Activated naive CD4-positive, alpha-beta T cell (primary cell): Measurements from ENCODE around the gene SPINK14.

Experiments
- DNase-seq, 4 experiments: peaks; one replicate each; lab custom pipeline; 2025; lab: John Stamatoyannopoulos, UW

Gene SPINK14

GRCh38 chr5:148201151-148201550, 32.8 kb downstream of the SPINK14 start:
- DNase-seq = no peak

- no peak for DNase-seq
Observed at GRCh38 chr5:148202531-148203203, 34.3 kb downstream of the SPINK14 start, which contains the start of gene SPINK6. Gene SPINK6, plus strand, starts transcription at chr5:148203042. Its CDS starts 55 bp downstream, at chr5:148203097.

GRCh38 chr5:148205044-148205806, 36.9 kb downstream of the SPINK14 start:
- DNase-seq = no peak

- DNase-seq = no peak
Observed at GRCh38 chr5:148205865-148206264, 37.5 kb downstream of the SPINK14 start.

GRCh38 chr5:148206620-148207019, 38.3 kb downstream of the SPINK14 start:
- DNase-seq = no peak

GRCh38 chr5:148208226-148208625, 39.9 kb downstream of the SPINK14 start:
- no peak for DNase-seq

GRCh38 chr5:148209151-148209770, 40.9 kb downstream of the SPINK14 start:
- DNase-seq = no peak

- no peak for DNase-seq
Observed at GRCh38 chr5:148214665-148215185, 46.4 kb downstream of the SPINK14 start.

GRCh38 chr5:148221508-148221907, 53.2 kb downstream of the SPINK14 start:
- no peak for DNase-seq

- DNase-seq = no peak
Observed at GRCh38 chr5:148224117-148224742, 55.9 kb downstream of the SPINK14 start.
